Measurements from ENCODE around the gene TRABD.

Gene TRABD

GRCh38 chr22:50189184-50189848, 3.6 kb downstream of the TRABD start:
- peak overlapping the region in 1 of 2 donors; percentile 51 for H3K4me3 ChIP-seq
- H3K36me3 ChIP-seq, result peaks cover 7 to 16% (median 10%) of the 10 kb centered on the region in 3 donors
- H3K4me1 ChIP-seq, result peaks cover 0 to 58% (median 42%) of the 10 kb centered on the region in 4 donors
- intact Hi-C loops (cut with DNase I; ENCODE audit: low total_unique reads), result no loop called here
- H3K27me3 ChIP-seq, result no peaks in the 10 kb centered on the region
- peak overlapping the region; percentile 62 to 68 for H3K27ac ChIP-seq
- no peak for DNase-seq
- H3K9me3 ChIP-seq, result no peaks in the 10 kb centered on the region
- TF ChIP-seq CTCF (IDR thresholded peaks at IDR 0.05), result no peak

- intact Hi-C loops (cut with DNase I; ENCODE audit: low total_unique reads), result no loop called here
- no peak for TF ChIP-seq CTCF (IDR thresholded peaks at IDR 0.05)
- Histone ChIP-seq H3K4me3 (peak overlapping the region; percentile 39 to 51), H3K36me3 (peaks cover 7 to 21% (median 15%) of the 10 kb centered on the region in 3 donors), H3K9me3 (no peaks in the 10 kb centered on the region), H3K27ac (peak overlapping the region; percentile 62 to 68), H3K27me3 (no peaks in the 10 kb centered on the region), H3K4me1 (peaks cover 0 to 53% (median 40%) of the 10 kb centered on the region in 4 donors)
- DNase-seq, result no peak
These were observed 4.1 kb downstream of the TRABD start for GRCh38 chr22:50189849-50190181.

- intact Hi-C loops (cut with DNase I; ENCODE audit: low total_unique reads), result no loop called here
- DNase-seq, result peak; percentile 56 to 83
- TF ChIP-seq CTCF (IDR thresholded peaks at IDR 0.05), result peak in 1 of 2 experiments; percentile 9
- peak overlapping the region; percentile 39 to 51 for H3K4me3 ChIP-seq
- peak overlapping the region; percentile 62 to 68 for H3K27ac ChIP-seq
- peaks cover 7 to 26% (median 18%) of the 10 kb centered on the region in 3 donors for H3K36me3 ChIP-seq
- H3K27me3 ChIP-seq, result no peaks in the 10 kb centered on the region
- H3K9me3 ChIP-seq, result no peaks in the 10 kb centered on the region
- peaks cover 0 to 47% (median 34%) of the 10 kb centered on the region in 4 donors for H3K4me1 ChIP-seq
These were observed 4.6 kb downstream of the TRABD start for GRCh38 chr22:50190182-50190940.

GRCh38 chr22:50190941-50191741, 5.4 kb downstream of the TRABD start:
- intact Hi-C loops (cut with DNase I; ENCODE audit: low total_unique reads), result no loop called here
- Histone ChIP-seq H3K4me1 (peaks cover 0 to 46% (median 33%) of the 10 kb centered on the region in 4 donors), H3K9me3 (no peaks in the 10 kb centered on the region), H3K4me3 (peak overlapping the region; percentile 39 to 51), H3K27me3 (no peaks in the 10 kb centered on the region), H3K27ac (peak overlapping the region; percentile 62 to 68), H3K36me3 (peaks cover 7 to 33% (median 18%) of the 10 kb centered on the region in 3 donors)
- no peak for DNase-seq
- TF ChIP-seq CTCF (IDR thresholded peaks at IDR 0.05), result no peak

GRCh38 chr22:50192436-50193204, 6.9 kb downstream of the TRABD start:
- peaks cover 0 to 34% (median 23%) of the 10 kb centered on the region in 4 donors for H3K4me1 ChIP-seq
- H3K27me3 ChIP-seq, result no peaks in the 10 kb centered on the region
- no peak overlapping the region for H3K27ac ChIP-seq
- TF ChIP-seq CTCF (IDR thresholded peaks at IDR 0.05), result no peak
- DNase-seq, result no peak
- H3K36me3 ChIP-seq, result peaks cover 7 to 48% (median 24%) of the 10 kb centered on the region in 3 donors
- intact Hi-C loops (cut with DNase I; ENCODE audit: low total_unique reads), result no loop called here
- no peaks in the 10 kb centered on the region for H3K9me3 ChIP-seq
- H3K4me3 ChIP-seq, result no peak overlapping the region
